ENCODE measurements around the gene PPTC7. TPM values are rescaled to one million over a fixed set of nuclear protein-coding genes. Genes with fewer than 3 reads are reported as not detected.

Gene PPTC7
- total RNA-seq, 1 donor from 2014 or later: 39.8 TPM

GRCh38 chr12:110501399-110501751 is 81.7 kb downstream of the PPTC7 start:
- intact Hi-C loops (cut with micrococcal nuclease): loop anchor here (2.0 to 10.0 kb wide), 3 partner anchors 61 to 1603 kb away; partner anchors contain the start of genes ANKRD13A and NAA25

GRCh38 chr12:110498984-110499706 is 84.0 kb downstream of the PPTC7 start:
- intact Hi-C loops (cut with micrococcal nuclease): no loop called here

Other genes starting within 250 kb of the PPTC7 start
- 60.7 and 64.7 TPM in 2 replicates for gene ANAPC7, start 179.6 kb downstream of the PPTC7 start, total RNA-seq
- gene ARPC3, start 133.0 kb downstream of the PPTC7 start, total RNA-seq: 395 and 403 TPM in 2 replicates
- gene GPN3, start 115.1 kb downstream of the PPTC7 start, total RNA-seq: 19.5 and 20.7 TPM in 2 replicates
- 12.3 and 13.6 TPM in 2 replicates for gene FAM216A, start 114.5 kb downstream of the PPTC7 start, total RNA-seq
- 135 and 138 TPM in 2 replicates for gene VPS29, start 81.2 kb downstream of the PPTC7 start, total RNA-seq
- gene RAD9B, start 81.0 kb downstream of the PPTC7 start, total RNA-seq: 0.90 and 1.3 TPM in 2 replicates
- gene TCTN1, start 30.8 kb upstream of the PPTC7 start, total RNA-seq: 3.2 and 4.2 TPM in 2 replicates
- 8.9 and 10.6 TPM in 2 replicates for gene HVCN1, start 105.8 kb upstream of the PPTC7 start, total RNA-seq
- gene PPP1CC, start 159.6 kb upstream of the PPTC7 start, total RNA-seq: 232 and 234 TPM in 2 replicates

All from T-helper 1 cell treated with Interleukin-12 subunit alpha and Interleukin-12 subunit beta and Interleukin-4 antibody, amounts not matched to agents 30 ng/mL and 1 ng/mL, for 36 hours (primary cell).